Umbilical cord (tissue), 2 donors: ENCODE measurements around the gene HOXD11. TPM values are rescaled to one million over a fixed set of nuclear protein-coding genes. Genes with fewer than 3 reads are reported as not detected.

Experiments
- DNase-seq: peaks from one replicate; pipeline ENCODE4 v3.0.0-alpha.2; 2015; ENCODE audit warnings: low spot score
- total RNA-seq: library from RNA; depleted of rRNA; stranded (reverse); fragments of >200 nt; gene quantifications from one replicate; pipeline ENCODE4 v1.2.3, GENCODE V29; 2014; ENCODE audit warnings: low replicate concordance; ENCODE audit not compliant: insufficient read depth

HOXD11 gene
- total RNA-seq, 1 donor from 2014 or later: 18.1 TPM

DNA sequence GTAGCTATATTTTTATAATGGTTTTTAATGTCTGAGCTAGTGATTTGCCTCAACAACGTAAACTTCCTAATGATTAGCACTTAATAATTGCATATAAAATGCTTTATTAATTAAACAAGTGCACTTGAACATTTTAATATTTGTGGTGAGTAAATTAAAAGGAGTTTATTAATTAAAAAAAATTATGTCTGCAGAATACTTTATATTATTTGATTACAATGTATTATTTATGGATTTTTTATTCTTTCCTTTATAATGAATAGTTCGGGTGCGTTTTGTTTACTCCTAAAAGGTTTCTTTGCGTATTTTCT is 24.7 kb downstream of the HOXD11 start:
- DNase-seq: no peak

DNA sequence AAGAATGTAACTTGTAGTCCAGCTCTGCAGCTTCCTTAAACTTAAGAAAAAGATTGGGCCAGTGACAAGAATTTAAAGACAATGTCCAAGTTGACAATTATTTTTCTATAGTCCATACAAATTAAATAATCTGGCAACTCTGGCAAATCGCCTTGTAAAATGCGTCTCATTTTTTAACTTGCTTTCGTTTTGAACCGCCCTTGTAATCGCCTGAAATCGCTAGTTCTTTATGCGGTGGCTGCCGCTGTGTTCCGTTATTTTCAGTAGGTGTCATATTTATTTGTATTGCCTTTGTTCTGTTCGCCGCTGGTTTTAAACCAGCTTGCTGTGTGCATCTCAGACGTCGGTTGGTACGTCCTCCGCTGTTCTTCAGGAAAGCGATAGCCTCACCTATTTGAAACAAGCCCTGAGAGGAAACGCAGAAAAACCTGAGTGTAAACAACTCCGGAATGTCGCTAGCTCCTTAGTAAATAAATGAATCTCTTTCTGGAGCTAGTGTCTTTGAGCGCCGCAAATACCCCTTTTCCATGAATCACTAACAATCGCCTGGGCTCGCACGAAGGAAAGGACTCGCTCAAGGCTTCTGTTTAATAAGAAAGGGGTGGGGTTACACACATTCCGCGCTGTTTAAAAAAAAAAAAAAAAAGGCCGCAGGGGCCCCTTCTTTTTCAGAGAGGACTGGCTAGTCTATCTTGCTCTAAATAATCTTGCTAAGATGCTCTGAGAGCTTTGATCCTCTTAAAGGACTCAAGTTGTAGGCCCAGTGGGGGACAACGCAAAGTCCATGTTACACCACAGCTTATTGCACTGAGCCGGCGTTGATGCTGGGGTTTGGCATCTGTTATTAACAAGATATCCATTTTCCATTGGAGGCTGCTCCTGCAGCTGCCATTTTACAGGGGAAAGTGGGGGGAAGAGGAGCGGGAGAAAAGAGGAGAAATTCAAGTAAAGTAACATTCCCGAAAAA is 25.4 kb downstream of the HOXD11 start:
- DNase-seq: peak; percentile 61

DNA sequence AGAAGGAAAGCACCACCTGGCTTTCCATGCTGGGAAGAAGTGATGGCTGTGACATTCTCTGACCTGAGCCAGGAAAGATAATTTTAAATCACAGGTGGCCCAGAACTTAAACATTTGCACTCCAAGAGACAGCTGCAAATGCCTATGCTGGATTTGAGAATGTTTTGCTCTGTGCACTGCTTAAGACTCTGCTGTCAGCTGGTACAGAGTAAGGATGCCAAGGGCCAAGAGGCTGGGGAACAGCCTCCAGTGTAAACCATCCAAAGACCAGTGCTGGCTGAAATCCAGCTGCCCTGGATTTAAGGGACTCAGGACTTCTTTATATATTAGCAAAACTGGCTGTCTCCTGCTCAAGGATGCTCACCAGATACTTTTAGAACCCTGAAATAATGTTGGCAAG is 26.3 kb downstream of the HOXD11 start:
- peak; percentile 55 for DNase-seq

DNA sequence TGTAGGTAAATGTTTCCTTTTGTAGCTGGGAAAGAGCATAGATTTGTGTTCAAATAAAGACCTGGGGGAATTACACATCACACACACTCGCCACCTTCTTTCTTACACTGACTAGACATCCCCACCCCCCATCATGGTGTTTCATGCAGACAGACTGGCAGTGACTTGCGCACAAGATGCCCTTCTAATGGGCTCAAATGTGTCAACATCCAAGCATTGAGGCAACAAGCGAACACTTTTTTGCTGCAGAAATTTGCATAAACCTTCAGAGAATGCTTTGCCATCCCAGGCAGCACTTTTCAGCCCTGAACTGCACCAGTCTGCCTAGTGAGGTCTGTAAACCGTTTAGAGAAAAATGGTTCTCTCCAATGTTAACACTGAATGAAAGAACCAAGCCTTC is 27.0 kb downstream of the HOXD11 start:
- DNase-seq: no peak

DNA sequence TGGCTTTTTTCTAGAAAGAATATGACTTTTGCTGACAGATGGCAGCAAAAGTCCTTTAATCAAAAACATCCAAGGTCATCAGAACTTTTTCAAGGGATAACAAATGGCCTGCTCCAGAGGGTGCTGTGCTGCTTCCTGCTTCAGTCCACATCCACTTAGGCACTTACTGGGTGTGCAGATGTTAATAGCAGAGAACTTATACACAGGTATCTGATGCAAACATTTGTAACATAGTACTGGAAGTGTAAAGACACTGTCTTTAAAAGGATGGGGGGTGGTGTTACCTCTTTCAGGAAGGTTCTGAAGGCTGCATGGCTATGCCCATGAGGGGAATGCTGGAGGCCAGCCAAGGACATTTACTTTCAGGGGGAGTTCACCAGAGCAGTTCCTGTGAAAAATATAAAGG is 28.0 kb downstream of the HOXD11 start:
- no peak for DNase-seq

DNA sequence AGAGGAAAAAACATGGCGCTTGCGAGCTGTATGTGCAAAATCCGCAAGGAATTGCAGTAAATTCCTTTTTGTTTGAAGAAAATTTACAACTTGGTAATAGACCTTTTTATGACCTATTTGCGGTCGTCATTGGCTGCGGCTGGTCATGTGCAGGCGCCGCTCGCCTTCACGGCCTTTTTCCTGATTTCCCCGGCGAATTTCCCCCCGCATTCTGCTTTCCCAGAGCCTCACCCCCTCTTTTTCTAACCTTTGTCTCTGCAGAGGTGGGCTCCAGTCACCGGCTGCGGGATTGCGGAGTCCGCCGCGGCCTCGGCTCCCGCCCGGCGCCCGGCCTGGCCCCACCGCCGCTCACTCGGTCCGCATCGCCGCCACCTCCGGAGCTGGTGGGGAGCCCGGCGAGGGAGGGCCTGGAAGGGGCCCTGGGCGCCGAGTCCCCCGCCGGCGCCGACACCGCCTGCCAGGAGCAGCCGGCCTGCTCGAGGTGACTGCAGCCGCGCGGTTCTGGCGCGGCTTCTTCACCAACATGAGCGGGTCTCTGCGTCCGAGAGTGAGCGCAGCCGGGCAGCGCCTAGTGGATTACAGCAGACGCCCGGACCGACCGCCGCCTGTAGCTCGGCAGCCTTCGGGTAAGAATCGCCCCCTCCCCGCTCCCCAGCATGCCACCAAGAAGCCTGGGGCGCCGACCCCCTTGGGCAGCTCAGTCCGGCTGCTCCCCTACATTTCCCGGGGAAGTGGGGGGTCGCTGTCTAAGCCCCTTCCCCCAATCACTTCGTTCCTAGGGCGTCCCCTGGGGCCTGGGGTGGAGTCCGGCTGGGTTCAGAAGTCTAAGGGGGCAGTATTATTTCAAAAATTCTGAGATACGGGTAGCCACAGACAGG is 29.5 kb downstream of the HOXD11 start:
- peak; percentile 45 for DNase-seq

DNA sequence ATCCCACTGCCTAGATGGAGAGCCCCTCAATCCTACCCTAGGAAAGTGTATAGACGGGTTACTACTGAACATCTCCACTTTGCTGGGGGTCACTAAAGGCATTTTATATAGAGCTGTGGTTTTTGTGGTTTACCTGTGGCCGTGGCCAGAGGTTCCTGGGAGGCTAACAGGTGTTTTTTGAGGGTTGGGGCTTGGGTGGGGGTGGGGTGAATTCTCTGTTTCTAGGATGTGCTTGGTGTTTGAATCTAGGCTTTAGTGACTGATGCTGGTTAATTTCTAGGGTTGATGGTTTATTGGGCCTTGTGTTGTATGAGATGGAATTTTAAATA is 30.1 kb downstream of the HOXD11 start:
- no peak for DNase-seq

DNA sequence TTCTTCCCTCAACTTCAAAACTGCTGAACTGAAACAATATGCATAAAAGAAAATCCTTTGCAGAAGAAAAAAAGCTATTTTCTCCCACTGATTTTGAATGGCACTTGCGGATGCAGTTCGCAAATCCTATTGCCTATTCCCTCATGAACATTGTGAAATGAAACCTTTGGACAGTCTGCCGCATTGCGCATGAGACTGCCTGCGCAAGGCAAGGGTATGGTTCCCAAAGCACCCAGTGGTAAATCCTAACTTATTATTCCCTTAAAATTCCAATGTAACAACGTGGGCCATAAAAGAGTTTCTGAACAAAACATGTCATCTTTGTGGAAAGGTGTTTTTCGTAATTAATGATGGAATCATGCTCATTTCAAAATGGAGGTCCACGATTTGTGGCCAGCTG is 30.8 kb downstream of the HOXD11 start:
- no peak for DNase-seq

DNA sequence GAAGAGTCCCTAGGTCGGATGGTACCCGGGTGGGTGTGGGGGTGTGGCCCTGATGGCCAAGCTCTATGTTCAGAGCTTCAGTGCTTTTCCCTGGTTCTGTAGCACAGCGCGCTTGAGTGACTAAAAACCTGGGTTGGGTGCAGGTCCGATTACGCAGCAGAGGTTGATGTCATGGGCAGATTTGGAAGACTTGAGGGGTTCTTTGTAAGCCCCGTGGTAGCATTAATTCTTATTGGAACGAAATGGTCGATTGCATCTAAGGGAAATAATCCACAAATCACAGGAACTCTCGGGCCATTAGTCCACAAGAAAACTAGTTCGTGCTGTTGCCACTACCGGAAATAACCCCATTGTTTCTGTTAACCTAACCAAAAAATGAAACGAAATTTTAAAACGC is 31.4 kb downstream of the HOXD11 start:
- DNase-seq: no peak

DNA sequence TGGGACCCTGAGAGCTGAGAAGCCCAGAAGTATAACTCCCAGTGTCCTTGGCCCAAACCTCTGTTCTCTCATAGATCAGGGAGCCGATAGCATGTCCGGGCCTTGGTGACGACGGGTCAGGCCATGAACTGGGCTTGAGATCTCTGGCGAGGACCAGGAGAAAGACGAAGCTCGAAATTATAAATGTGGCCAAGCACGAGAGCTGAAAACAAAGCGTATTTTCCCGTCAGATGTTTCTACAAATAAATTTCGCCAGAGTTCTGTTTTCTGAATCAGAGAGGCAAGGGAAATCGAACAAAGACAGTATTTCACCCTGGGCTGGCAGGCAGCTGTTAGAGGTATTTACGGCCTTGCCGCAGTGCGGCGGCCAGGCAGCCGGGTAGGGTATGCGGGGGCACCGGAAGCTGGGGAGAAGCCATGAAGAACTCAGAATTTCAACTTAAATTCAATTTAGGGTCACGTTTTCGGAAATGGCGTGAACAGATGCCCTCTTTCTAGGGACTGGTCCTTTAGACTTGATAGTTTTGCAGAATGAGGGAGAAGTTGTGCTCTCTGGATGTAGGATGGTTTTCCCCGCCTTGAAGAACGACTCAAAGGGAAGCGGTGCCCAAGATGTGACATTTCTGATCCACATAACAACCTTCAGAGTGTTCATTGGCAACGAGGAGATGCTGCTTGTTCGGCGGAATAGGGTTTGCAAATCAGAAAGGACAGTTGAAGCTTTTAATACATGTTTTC is 32.0 kb downstream of the HOXD11 start:
- no peak for DNase-seq

DNA sequence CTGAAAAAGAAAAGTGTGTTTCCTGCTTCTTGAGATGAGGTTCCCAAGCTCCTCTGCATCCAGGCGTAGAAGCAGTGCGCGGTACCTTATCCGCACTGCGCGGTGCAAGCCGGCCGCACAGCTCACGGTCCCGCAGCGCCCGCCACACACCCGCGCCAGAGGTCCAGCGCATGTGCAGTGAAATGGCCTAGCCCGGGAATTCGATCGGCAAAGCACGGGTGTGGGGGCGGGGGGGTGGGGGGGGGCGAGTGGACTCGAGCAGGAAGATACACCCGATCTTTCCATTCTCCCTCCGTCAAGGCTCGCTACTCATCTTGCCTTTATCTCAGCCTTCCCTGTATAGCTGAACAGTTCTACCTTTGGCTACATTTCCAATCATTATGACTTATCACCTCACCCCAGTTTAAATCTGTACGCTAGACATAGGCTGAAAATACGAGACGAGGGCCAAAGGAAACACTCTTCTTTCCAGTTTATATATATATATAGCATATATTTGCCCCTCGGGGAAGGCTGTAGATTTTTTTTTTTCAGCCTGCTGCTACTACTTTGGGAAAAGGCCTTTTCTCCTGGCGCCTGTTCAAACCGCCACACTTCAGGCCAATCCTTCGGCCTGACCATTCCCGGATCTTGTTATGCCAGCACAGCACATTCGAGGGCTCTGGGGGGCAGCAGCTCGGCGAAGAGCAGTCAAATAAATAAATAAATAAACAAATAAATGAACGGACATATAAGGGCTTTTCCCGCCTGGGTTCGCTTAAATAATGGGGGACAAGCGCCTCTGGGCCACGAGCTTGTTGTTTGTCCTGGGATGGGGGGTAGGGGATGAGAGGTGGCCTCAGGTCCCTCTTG is 32.8 kb downstream of the HOXD11 start:
- DNase-seq: no peak

DNA sequence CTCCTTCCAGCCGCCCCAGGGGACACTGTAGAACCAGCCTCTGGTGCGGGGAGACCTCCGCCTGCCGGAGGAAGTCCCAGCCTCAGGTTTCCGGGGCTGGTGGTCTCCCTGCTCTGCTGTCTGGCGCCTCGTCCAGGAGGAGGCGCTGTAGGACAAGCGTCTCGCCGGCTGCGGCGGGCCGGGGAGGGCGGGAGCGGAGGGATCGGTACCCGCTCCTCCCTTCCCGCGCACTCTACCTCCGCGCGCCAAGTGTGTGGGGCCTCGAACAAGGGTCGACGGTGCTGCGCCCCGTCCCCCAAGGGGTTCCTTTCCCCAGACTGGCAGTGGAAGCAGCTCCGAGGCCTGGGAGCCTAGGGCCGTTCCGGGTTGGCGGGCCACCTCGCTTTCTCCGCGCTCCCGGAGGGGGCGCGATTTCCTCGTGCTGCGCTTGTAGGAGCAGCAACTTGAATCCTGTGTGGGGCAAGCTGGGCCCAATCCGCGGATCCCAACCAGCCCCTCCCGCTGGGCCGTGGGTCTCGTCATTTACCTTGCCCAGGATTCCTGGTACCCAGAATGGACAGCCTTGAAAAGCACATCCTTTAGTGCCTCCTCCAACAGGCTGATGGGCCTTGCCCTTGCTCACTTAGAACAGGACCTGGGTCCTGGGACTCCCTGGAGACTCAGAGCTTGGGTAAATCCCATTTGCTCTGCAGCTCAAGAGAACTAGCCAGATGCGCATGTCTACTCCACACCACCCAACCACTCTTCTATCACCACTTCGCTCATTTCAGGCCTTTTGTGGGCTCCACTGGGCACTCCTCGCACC is 33.6 kb downstream of the HOXD11 start:
- DNase-seq: peak; percentile 80

DNA sequence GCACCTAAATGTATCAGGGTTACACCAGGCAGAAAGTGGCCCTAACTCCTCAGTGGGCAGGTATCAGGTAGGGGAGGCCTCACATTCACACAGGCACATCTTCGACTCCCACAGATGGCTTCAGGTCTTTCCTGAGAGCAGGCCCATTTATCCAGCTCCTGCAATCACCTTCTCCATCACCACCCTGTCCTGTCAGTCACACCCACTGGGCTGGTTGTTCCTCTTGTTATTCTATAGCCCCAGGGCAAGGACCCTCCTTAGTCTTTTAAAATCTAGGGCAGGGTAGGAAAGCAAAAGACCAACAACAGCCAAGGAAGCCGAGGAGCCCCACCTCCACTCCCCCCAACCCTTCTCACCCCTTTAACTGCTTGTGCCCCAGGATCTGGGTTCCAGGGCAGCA is 35.2 kb downstream of the HOXD11 start:
- DNase-seq: no peak

DNA sequence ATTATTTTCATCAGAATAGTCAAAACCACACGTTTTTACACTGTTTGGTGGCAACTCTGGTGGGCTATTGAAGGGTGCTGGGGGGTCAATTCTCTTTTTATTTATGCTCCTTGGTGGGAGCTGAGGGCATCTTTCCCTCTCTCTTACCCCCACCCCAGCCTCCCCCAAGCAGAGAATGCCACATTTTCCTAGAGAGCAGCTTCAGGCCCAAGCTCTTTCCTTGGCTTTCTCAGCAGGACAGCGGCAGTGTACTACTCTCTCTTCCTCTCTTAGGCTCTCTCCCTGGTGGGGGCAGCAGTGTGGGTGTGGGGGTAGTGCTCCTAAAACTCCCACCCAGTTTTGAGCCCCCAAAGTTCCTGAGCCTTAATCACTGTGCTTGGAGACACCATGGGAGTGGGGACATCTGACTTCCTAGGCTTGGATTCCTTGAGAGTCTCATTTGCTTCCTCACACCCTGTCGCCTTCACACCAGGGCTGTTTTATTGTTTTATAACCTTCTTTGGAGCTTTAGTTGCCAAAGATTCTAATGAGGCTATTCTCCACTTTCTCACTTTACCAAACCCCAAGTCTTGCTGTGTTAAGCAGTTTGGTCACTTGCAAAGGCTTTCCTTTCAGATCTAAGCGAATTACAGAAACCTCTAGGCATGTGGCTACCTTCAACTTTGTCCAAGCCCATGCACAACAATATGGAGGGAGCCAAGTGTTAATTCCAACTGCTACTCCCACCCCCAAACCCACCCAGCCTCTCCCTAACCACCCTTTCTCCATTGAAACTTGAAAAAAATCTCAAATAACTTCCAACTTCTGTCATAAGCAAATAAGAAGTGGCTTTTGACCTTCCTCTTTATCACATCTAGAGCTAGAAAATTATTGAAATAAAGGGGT is 38.2 kb downstream of the HOXD11 start:
- DNase-seq: no peak

DNA sequence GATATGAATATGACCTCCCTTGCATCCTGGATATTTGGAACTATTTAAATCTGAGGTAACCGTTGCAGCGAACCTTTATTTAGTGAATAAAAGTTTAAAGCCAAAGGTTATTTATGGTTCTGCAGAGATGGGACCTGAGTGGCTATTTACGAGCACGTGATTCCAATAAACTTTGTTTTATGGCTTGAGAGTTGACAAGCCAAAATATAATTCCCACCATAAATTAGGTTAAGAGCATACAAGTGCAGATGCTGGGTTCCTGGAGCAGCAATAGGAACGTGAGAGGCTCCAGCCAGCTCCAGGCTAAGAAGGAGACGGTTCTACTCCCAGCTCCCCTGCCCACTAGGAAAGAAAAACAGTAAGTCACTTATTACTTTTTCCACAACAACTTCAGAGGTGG is 39.0 kb downstream of the HOXD11 start:
- DNase-seq: no peak

DNA sequence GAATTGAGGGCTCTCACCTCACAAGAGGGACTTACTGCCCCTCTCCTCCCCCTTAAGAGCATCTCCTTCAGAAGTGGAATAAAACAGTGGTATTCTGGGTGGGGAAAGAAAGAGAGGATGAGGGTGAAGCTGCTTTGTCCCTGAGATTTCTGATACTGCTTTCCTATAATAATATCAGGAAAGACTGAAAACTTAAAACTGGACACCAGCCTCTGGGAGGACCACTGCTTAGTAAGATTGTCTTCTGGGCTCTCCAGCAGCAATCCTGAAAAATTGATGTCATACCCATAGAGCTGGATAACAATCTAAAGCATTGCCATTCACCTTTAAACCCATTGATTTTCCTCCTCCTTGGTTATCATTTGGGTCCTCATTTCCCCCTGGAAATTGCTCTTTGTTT is 39.6 kb downstream of the HOXD11 start:
- no peak for DNase-seq

DNA sequence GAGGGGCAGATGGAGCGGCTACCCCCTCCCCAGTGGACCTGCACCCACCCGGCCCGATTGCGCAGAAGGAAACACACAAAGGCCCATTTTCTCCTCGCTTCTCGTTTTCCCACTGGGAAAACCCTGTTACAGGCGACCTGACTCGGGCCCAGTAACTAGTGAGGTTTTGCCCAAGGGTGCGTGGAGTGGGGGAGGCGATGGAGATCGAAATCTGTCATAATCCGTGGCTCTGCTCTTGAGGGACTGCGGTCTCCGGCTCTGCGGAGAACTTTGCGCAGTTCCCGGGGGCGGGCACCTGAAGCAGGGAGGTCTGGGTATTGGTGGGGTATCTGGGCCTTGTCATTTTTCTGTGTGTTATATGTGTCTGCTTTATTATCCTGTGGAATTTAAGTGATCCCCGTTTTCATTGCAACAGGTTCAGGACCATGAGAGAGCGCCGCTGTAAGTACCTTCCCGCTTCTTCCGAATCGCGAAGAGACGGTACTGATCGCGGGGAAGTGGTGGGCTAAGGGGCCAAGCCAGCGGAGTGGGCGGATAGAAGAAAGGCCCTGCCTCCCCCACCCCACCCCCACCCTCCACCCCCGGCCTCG is 40.2 kb downstream of the HOXD11 start:
- DNase-seq: no peak

DNA sequence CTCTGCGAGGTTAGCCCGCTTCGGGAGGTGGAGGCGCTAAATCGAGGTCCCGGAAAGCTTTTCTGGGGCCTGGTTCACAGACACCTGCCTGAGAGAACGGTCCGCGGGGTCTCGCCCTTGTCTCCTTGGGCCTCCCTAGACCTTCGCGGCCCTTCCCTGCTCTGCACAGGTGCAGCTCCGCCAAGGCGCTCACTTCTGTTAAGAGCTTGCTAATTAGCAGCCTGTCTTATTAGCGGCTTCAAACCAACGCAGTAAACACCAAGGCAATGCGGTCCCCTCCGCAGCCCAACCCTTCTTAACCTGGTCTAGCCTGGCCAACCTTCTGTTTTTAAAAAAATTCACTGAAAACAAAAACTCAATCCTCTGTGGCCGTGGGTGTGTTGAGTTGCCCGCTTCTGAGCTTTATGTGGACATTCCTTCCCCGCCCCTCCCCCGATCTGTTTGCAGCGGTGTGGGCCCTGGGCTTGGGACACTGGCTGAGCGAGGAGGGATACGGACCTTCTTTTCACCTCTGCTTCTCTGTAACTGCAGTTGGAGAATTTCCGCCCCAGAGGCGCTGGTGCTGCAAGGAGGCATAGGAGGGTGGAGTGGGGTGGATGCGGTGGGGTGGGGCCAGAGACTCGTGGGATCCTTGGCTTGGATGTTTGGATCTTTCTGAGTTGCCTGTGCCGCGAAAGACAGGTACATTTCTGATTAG is 40.9 kb downstream of the HOXD11 start:
- no peak for DNase-seq
